Activated T-helper 17 cell treated with anti-CD3 and anti-CD28 coated beads, Interleukin-2, amount 50 U/mL, for 72 hours (primary cell): Measurements from ENCODE around the gene SHE. TPM values are rescaled to one million over a fixed set of nuclear protein-coding genes. Genes with fewer than 3 reads are reported as not detected.
"Not testable (repeated sequence)": the region's sequence is repeated elsewhere in the genome, so short reads cannot be mapped to it uniquely, and the experiment has no call there.

Experiments
- ATAC-seq: fragments of 150-1000 bp; cut with Tn5 transposase; replicated peaks from 2 replicates; pipeline ENCODE4 v1.10.0; 2021; ENCODE audit warnings: mild to moderate bottlenecking, moderate library complexity
- H3K27ac Mint-ChIP-seq: one replicate; pipeline ENCODE4 v1.8.0; 2022; ENCODE audit warnings: mixed read lengths
- H3K27me3 Mint-ChIP-seq: one replicate; pipeline ENCODE4 v1.8.0; 2022; ENCODE audit warnings: mixed read lengths
- H3K36me3 Mint-ChIP-seq: one replicate; pipeline ENCODE4 v1.8.0; 2022; ENCODE audit warnings: low read depth, mild to moderate bottlenecking, mixed read lengths
- H3K4me1 Mint-ChIP-seq: one replicate; pipeline ENCODE4 v1.8.0; 2022; ENCODE audit warnings: mixed read lengths
- H3K4me3 Mint-ChIP-seq: one replicate; pipeline ENCODE4 v1.8.0; 2022; ENCODE audit warnings: mild to moderate bottlenecking, mixed read lengths
- H3K9me3 Mint-ChIP-seq: one replicate; pipeline ENCODE4 v1.8.0; 2022; ENCODE audit warnings: mixed read lengths
- total RNA-seq, 2 donors: library from RNA; stranded (reverse); gene quantifications; one replicate each; pipeline ENCODE4 v1.2.3, GENCODE V29; 2022

SHE gene
- under 1 TPM in 1 of 2 donors, not detected in 1; 0.03 TPM for total RNA-seq

GRCh38 chr1:154502066-154502743, at the start of gene SHE, which contains the start of gene TDRD10:
SHE (minus strand) TSS chr1:154502412; CDS start chr1:154502026, 386 bp downstream.
TDRD10 (plus strand) TSS chr1:154502219; CDS start chr1:154506904, 4,685 bp downstream.
- Mint-ChIP-seq H3K36me3 (no peaks in the 10 kb centered on the region), H3K27me3 (peaks cover 34% of the 10 kb centered on the region), H3K4me1 (peaks cover 10% of the 10 kb centered on the region), H3K27ac (peak within 1 kb of the TSS; percentile 1), H3K4me3 (no peak within 1 kb of the TSS), H3K9me3 (no peaks in the 10 kb centered on the region)
- no peak for ATAC-seq

- H3K36me3 Mint-ChIP-seq, result peaks cover 80% of the 10 kb centered on the region
- no peak overlapping the region for H3K4me3 Mint-ChIP-seq
- no peak for ATAC-seq
- no peaks in the 10 kb centered on the region for H3K27me3 Mint-ChIP-seq
- no peaks in the 10 kb centered on the region for H3K9me3 Mint-ChIP-seq
- no peak overlapping the region for H3K27ac Mint-ChIP-seq
- peaks cover 31% of the 10 kb centered on the region for H3K4me1 Mint-ChIP-seq
These were observed 49.3 kb upstream of the SHE start for GRCh38 chr1:154551474-154551873.

GRCh38 chr1:154550657-154551056, 48.4 kb upstream of the SHE start:
- Mint-ChIP-seq H3K9me3 (no peaks in the 10 kb centered on the region), H3K4me3 (no peak overlapping the region), H3K27ac (peak overlapping the region; percentile 32), H3K36me3 (peaks cover 72% of the 10 kb centered on the region), H3K27me3 (no peaks in the 10 kb centered on the region), H3K4me1 (peaks cover 25% of the 10 kb centered on the region)
- ATAC-seq, result no peak

- no peak overlapping the region for H3K4me3 Mint-ChIP-seq
- no peak for ATAC-seq
- H3K27me3 Mint-ChIP-seq, result no peaks in the 10 kb centered on the region
- H3K9me3 Mint-ChIP-seq, result no peaks in the 10 kb centered on the region
- H3K27ac Mint-ChIP-seq, result peak overlapping the region; percentile 32
- peaks cover 25% of the 10 kb centered on the region for H3K4me1 Mint-ChIP-seq
- H3K36me3 Mint-ChIP-seq, result peaks cover 66% of the 10 kb centered on the region
These were observed 47.9 kb upstream of the SHE start for GRCh38 chr1:154550070-154550469.

GRCh38 chr1:154549202-154549770, 47.1 kb upstream of the SHE start:
- Mint-ChIP-seq H3K36me3 (peaks cover 58% of the 10 kb centered on the region), H3K4me3 (no peak overlapping the region), H3K4me1 (peaks cover 19% of the 10 kb centered on the region), H3K27me3 (no peaks in the 10 kb centered on the region), H3K9me3 (no peaks in the 10 kb centered on the region), H3K27ac (peak overlapping the region; percentile 34)
- ATAC-seq, result no peak

GRCh38 chr1:154548028-154548427, 45.8 kb upstream of the SHE start:
- H3K4me1 Mint-ChIP-seq, result peaks cover 14% of the 10 kb centered on the region
- peaks cover 46% of the 10 kb centered on the region for H3K36me3 Mint-ChIP-seq
- peak overlapping the region; percentile 36 for H3K27ac Mint-ChIP-seq
- ATAC-seq, result no peak
- no peaks in the 10 kb centered on the region for H3K27me3 Mint-ChIP-seq
- H3K4me3 Mint-ChIP-seq, result no peak overlapping the region
- no peaks in the 10 kb centered on the region for H3K9me3 Mint-ChIP-seq

- peaks cover 14% of the 10 kb centered on the region for H3K4me1 Mint-ChIP-seq
- H3K36me3 Mint-ChIP-seq, result peaks cover 38% of the 10 kb centered on the region
- H3K9me3 Mint-ChIP-seq, result no peaks in the 10 kb centered on the region
- no peak overlapping the region for H3K4me3 Mint-ChIP-seq
- no peak overlapping the region for H3K27ac Mint-ChIP-seq
- no peaks in the 10 kb centered on the region for H3K27me3 Mint-ChIP-seq
- no peak for ATAC-seq
These were observed 45.0 kb upstream of the SHE start for GRCh38 chr1:154547105-154547732.

- Mint-ChIP-seq H3K4me3 (no peak overlapping the region), H3K27me3 (no peaks in the 10 kb centered on the region), H3K9me3 (no peaks in the 10 kb centered on the region), H3K36me3 (peaks cover 30% of the 10 kb centered on the region), H3K27ac (no peak overlapping the region), H3K4me1 (peaks cover 14% of the 10 kb centered on the region)
- peak; percentile 94 for ATAC-seq
These were observed 44.3 kb upstream of the SHE start for GRCh38 chr1:154546264-154547063.

- peaks cover 14% of the 10 kb centered on the region for H3K27me3 Mint-ChIP-seq
- no peaks in the 10 kb centered on the region for H3K9me3 Mint-ChIP-seq
- no peak for ATAC-seq
- no peak overlapping the region for H3K27ac Mint-ChIP-seq
- H3K4me1 Mint-ChIP-seq, result no peaks in the 10 kb centered on the region
- no peaks in the 10 kb centered on the region for H3K36me3 Mint-ChIP-seq
- no peak overlapping the region for H3K4me3 Mint-ChIP-seq
These were observed 39.0 kb upstream of the SHE start for GRCh38 chr1:154541231-154541630.

- no peak for ATAC-seq
- Mint-ChIP-seq H3K36me3 (no peaks in the 10 kb centered on the region), H3K4me1 (no peaks in the 10 kb centered on the region), H3K27ac (no peak overlapping the region), H3K27me3 (peaks cover 15% of the 10 kb centered on the region), H3K9me3 (no peaks in the 10 kb centered on the region), H3K4me3 (no peak overlapping the region)
These were observed 37.6 kb upstream of the SHE start for GRCh38 chr1:154539486-154540483.

GRCh38 chr1:154536570-154536969, 34.4 kb upstream of the SHE start:
- no peak for ATAC-seq
- H3K4me1 Mint-ChIP-seq, result no peaks in the 10 kb centered on the region

GRCh38 chr1:154533952-154534844, 32.0 kb upstream of the SHE start:
- no peaks in the 10 kb centered on the region for H3K4me1 Mint-ChIP-seq
- peaks cover 11% of the 10 kb centered on the region for H3K27me3 Mint-ChIP-seq
- H3K4me3 Mint-ChIP-seq, result no peak overlapping the region
- H3K9me3 Mint-ChIP-seq, result no peaks in the 10 kb centered on the region
- no peak overlapping the region for H3K27ac Mint-ChIP-seq
- H3K36me3 Mint-ChIP-seq, result no peaks in the 10 kb centered on the region
- no peak for ATAC-seq

More at GRCh38 chr1:154536570-154536969, 34.4 kb upstream of the SHE start:
- Mint-ChIP-seq H3K9me3 (no peaks in the 10 kb centered on the region), H3K27me3 (peaks cover 21% of the 10 kb centered on the region), H3K4me3 (no peak overlapping the region), H3K36me3 (no peaks in the 10 kb centered on the region), H3K27ac (no peak overlapping the region)

GRCh38 chr1:154531950-154532349, 29.7 kb upstream of the SHE start:
- not testable (repeated sequence) for H3K27me3 Mint-ChIP-seq, H3K4me3 Mint-ChIP-seq, H3K4me1 Mint-ChIP-seq, ATAC-seq, H3K27ac Mint-ChIP-seq, H3K9me3 Mint-ChIP-seq, H3K36me3 Mint-ChIP-seq
